ENCODE measurements around the gene GLG1.
"Not testable (repeated sequence)": the region's sequence is repeated elsewhere in the genome, so short reads cannot be mapped to it uniquely, and the experiment has no call there.

GLG1 gene

DNA sequence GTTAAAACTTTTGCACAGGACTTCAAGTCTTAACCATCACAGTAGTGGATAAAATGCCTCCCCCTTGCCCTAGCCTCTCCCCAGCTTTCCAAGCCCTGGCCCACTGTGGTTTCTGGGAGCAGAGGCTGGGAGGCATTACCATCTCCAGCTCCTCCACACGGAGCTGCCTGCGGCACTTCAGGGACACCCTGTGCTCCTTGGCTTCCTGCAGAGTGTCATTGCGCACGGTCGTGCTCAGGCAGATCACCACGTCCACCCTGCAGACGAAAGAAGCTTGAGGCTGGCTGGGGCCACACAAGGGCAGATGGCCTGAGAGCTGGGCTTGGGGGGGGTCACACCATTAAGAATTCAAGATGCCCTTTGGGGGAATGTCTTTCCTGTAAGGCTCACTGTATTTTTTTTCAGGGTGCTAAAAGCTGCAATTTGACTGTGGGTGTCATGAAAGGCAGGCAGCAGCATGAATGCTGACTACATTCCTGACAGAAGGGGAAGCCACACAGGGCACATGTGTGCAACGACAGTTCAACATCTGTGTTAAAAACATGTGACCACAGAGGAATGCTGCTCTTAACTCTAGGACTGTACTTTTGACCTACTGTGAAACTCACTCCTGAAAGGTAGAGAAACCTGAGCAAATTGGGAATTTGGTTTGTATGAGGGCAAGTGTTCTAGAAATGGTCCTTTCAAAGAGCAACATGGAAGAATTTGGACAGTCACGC lies 137.9 kb downstream of the GLG1 start:
- DNase-seq, result no peak

DNA sequence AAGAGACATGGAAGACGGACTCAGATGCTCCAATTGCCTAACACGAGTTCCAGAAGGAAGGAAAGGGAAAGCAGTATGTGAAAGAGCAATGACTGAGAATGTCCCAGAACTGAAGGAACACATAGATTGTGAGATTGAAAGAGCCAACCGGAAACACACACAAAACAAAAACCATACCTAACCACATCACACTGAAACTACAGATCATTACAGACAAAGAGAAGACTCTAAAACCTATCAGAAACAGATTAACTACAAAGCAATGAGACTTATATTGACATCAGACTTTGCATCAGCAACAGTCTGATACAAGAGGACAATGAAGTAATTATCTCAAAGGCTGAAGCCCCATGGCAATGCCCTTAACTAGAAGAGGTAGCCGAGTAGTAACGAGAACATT lies 140.0 kb downstream of the GLG1 start:
- DNase-seq, result no peak

- DNase-seq, result no peak
These were observed 140.8 kb downstream of the GLG1 start for GRCh38 chr16:74465851-74466685.

DNA sequence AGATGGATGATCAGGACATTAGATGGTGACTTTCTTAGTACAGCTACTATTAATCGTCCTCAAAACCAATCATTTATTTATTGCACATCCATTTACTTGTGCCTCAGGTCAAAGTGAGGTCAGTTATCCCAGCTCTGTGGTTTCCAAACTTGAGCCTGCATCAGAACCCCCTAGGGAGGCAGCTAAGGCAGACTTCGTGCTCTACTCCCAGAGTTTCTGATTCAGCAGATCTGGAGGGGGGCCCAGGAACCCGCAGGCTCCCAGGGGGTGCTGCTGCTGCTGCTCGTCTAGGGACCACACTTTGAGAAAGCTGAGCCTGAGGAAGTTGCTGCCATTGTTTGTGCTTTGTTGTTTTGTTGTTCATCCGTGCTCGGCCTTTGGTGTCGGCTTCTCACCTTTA lies 141.6 kb downstream of the GLG1 start:
- no peak for DNase-seq

GRCh38 chr16:74463888-74464287 lies 143.0 kb downstream of the GLG1 start:
- no peak for DNase-seq

DNA sequence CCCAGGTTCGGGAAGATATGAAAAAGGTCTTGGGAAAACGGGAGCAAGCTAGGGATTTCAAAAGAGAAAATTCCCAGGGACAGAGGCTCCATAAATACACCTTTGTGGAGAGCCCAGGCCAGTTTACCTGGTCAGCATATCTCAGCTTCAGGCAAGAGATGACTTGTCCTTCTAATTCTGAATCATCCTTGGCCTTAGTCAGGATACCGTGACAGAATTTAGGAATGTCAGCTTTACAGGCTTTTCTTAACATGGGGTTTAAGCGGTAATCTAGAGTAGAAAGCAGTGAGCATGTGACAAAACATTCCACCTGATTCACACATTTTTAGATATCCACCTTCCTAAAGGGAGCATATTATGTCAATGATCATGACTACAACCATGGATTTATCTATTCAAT lies 144.6 kb downstream of the GLG1 start:
- DNase-seq, result no peak

DNA sequence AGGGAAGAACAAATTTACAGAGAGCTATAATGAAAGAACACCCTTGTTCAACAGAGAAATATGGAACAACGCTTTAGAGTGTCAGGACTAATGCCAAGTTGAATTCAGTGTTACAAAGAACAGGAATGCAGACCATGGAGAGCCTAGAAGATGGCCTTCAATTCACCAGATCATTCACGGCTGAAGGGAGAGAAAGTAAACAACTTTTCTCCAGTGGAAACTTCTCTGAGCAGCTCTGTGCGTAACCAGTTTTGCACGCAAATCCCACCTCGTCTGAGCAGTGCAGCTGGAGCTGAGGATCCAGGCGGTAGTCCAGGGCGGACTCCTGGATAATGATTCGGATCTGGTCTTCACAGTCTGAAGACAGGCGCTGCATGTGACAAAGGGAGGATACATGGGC lies 145.1 kb downstream of the GLG1 start:
- no peak for DNase-seq

- no peak for DNase-seq
These were observed 146.4 kb downstream of the GLG1 start for GRCh38 chr16:74460542-74460941.

DNA sequence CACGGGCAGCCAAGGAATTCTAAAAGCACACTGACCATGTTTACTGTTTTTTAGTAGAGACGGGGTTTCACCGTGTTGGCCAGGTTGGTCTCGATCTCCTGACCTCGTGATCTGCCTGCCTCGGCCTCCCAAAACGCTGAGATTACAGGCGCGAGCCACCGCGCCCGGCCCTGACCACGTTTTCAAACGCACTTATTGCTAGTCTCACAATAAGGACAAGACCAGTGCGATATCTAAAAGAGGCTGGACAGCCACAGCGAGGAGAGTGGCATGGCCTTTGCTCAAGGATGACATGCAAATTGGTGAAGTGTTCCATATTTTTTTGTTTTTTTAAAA lies 150.7 kb downstream of the GLG1 start:
- DNase-seq, result no peak

DNA sequence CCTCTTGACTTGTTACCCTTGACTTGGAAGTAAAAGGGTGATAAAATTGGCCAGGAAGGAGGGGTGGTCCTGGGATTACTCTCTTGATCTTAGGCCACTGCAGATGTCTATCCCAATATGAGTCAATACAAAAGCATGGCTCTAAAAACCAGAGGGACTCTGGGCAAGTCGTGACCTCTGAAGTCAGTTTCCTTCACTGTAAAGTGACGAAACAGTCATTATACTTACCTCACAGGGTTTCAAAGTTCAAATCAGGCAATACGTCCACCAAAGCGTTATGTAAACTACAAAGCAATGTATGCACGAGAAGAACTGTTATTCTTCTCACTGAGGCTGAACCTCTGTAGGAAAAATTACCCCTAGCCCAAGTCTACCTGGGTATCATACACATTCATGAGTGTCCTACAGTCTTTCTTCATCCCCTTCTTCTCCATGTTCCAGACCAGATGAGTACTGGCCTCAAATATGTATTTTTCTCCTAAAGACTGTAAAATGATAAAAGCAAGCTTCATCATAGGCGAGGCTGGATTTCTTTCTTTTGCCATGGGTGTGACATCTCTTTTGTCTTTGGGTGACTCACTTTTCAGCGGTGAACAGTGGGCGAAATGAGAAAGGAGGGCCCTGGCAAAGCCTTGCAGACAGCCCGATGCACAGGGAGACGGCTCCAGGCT lies 151.2 kb downstream of the GLG1 start:
- DNase-seq, result no peak

- DNase-seq, result no peak
These were observed 151.7 kb downstream of the GLG1 start for GRCh38 chr16:74455213-74455612.

GRCh38 chr16:74451951-74452758 lies 154.8 kb downstream of the GLG1 start:
- DNase-seq, result no peak

- no peak for DNase-seq
These were observed 155.8 kb downstream of the GLG1 start for GRCh38 chr16:74450967-74451760.

- DNase-seq, result no peak
These were observed 156.7 kb downstream of the GLG1 start for GRCh38 chr16:74450236-74450635.

DNA sequence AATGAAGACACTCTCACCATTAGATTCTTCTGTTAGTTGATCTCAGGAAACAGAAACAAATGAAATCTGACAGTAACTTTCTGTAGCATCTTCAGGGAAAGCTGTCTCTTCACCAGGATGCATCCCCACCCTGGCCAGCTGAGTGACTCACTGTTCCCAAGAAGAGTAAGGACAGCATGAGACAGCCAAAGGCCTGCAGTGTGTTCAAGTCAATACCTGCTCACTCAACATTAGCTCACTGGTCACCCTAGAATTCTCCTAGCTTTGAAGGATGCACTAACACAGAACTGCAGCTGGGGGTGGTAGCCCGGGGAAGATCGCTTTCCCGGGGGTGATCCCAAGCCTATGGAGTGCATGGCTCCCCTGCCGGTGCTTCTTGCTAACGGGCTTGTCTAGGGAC lies 157.4 kb downstream of the GLG1 start:
- DNase-seq, result no peak

DNA sequence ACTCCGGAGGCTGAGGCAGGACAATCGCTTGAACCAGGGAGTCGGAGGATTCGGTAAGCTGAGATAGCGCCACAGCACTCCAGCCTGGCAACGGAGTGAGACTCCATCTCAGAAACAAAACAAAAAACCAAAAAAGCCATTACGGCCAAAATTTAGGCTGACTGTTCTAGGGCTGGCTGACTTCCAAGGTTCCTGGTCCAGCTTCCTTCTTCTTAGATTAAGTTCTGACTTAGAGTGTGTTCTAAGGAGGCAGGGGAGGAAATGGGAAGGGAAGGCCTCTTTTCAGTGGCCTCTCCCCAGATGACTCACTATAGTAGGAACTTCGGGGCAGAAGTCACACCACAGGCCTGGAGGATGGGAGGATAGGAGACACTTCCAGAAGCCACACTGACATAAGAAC lies 157.9 kb downstream of the GLG1 start:
- DNase-seq, result no peak

GRCh38 chr16:74447578-74447977 lies 159.3 kb downstream of the GLG1 start:
- no peak for DNase-seq

DNA sequence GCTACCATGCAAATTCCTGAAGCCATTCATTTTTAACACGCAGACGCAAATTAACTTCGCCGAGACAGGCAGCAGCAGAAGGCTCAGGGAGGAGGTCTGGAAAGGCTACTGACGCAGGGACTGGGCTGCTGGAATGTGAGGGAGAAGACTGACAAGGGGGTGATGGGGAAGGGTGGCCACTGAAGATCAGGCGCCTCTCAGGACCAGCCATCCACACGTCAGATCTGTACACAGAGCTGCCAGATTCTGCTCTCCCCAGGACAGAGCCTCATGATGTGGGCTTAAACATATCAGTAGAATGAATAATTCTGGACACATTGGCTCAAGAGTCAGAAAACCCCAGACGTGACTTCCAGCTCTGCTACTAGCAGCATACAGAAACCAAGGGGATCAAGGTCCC lies 160.0 kb downstream of the GLG1 start:
- no peak for DNase-seq

DNA sequence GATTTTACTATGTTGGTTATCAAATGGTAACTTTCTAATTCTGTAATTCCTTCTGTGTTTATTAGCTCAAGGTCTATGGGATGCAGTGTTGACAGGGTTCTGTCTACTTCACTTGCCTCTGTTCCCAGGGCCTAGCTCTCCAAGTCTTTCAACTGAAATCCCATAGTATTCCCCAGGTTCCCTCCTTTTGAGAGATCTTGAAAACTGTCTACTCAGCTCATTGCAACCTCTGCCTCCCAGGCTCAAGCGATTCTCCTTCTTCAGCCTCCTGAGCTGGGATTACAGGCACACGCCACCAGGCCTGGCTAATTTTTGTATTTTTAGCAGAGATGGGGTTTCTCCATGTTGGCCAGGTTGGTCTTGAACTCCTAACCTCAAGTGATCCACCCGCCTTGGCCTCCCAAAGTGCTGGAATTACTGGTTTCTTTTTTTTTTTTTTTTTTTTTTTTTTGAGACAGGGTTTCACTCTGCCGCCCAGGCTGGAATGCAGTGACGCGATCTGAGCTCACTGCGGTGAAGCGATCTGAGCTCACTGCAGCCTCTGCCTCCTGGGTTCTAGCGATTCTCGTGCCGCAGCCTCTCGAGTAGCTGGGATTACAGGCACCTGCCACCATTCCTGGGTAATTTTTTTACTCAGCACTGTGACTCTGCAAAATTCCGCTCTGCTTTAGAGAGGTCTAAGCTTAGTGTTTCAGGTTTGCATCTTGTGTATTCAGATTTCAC lies 163.1 kb downstream of the GLG1 start:
- DNase-seq, result not testable (repeated sequence)

GRCh38 chr16:74439685-74440084 lies 167.2 kb downstream of the GLG1 start:
- DNase-seq, result no peak

GRCh38 chr16:74438492-74438979 lies 168.4 kb downstream of the GLG1 start:
- DNase-seq, result no peak
